Measurements from ENCODE around the gene SCN9A. TPM values are rescaled to one million over a fixed set of nuclear protein-coding genes. Genes with fewer than 3 reads are reported as not detected.

The SCN9A gene
- total RNA-seq, 1 experiment from 2014 or later = 0.07 TPM

DNA sequence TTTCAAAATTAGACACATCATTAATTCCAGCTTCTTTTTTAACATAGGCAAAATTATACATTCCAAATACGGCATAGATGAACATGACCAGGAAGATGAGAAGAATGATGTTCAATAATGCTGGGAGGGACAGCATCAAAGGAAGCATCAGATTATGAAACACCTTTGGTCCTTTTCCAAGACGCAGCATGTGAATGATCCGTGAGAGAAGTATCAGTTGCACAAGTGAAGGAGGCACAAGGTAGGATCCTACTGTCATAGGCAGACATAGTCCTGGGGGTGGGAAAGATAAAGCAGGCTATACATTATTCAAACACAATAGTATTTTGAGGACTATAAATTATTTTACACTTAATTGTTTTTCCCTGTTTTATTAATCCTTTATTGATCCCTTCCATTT is 30.6 kb upstream of the SCN9A start:
- Histone ChIP-seq H3K4me3 (replicated peaks in 1 of 2; ENCODE audit: low read depth in 1 of 2, low read length in 2 of 2) (no peak overlapping the region), H4K20me1 (ENCODE audit: insufficient read depth) (no peaks in the 10 kb centered on the region), H3K4me2 (ENCODE audit: low read length) (no peak overlapping the region), H3K9ac (ENCODE audit: low read length) (no peak overlapping the region), H3K9me2 (ENCODE audit: insufficient read depth) (no peaks in the 10 kb centered on the region), H2AFZ (ENCODE audit: low read depth, low read length, poor library complexity, severe bottlenecking) (no peak overlapping the region), H3K27me3 (ENCODE audit: insufficient read depth, low read length) (peaks cover 25% of the 10 kb centered on the region; the same call in 1 of the 2 replicates), H3K79me2 (ENCODE audit: insufficient read depth, low read length) (no peaks in the 10 kb centered on the region), H3K27ac (ENCODE audit: low read depth, low read length) (no peak overlapping the region), H3K9me3 (ENCODE audit: control insufficient read depth in 1 of 2, insufficient read depth in 1 of 2, low read depth in 1 of 2, low read length in 2 of 2) (no peaks in the 10 kb centered on the region), H3K36me3 (ENCODE audit: control insufficient read depth in 1 of 2, insufficient read depth in 2 of 2, low read length in 2 of 2) (no peaks in the 10 kb centered on the region), H3K4me1 (ENCODE audit: control insufficient read depth in 1 of 2, insufficient read depth in 2 of 2, low read length in 2 of 2) (peaks cover 1 to 7% of the 10 kb centered on the region in 2 experiments; a peak in 2 of 4 replicates)
- RAD21 ChIA-PET (ENCODE audit: low non-redundant PET in 1 of 2, low total read pairs in 2 of 2, uncharacterized antibody in 2 of 2, unreplicated experiment in 2 of 2) = no interaction called here
- CTCF ChIA-PET = no interaction called here
- TF ChIP-seq POLR2A (IDR thresholded peaks at IDR 0.05; ENCODE audit: borderline replicate concordance, extremely low read depth, insufficient read depth, insufficient read length) = no peak
- POLR2A ChIA-PET = no interaction called here
- DNase-seq (ENCODE audit: low read depth, low spot score) (no peak), ATAC-seq (no peak)
- intact Hi-C loops (cut with micrococcal nuclease) = no loop called here
- no TSS peak for BruUV-seq (replicated peaks)

GRCh38 chr2:166405569-166405926 is 29.8 kb upstream of the SCN9A start:
- no peak overlapping the region for H2AFZ ChIP-seq (ENCODE audit: low read depth, low read length, poor library complexity, severe bottlenecking)
- H3K27ac ChIP-seq (ENCODE audit: low read depth, low read length) = no peak overlapping the region
- H3K4me1 ChIP-seq (ENCODE audit: control insufficient read depth in 1 of 2, insufficient read depth in 2 of 2, low read length in 2 of 2) = no peaks in the 10 kb centered on the region
- no peak overlapping the region for H3K4me3 ChIP-seq (replicated peaks in 1 of 2; ENCODE audit: low read depth in 1 of 2, low read length in 2 of 2)
- DNase-seq (ENCODE audit: low read depth, low spot score) (no peak), ATAC-seq (no peak)
- RAD21 ChIA-PET (ENCODE audit: low non-redundant PET in 1 of 2, low total read pairs in 2 of 2, uncharacterized antibody in 2 of 2, unreplicated experiment in 2 of 2) = no interaction called here
- H3K9ac ChIP-seq (ENCODE audit: low read length) = no peak overlapping the region
- H3K36me3 ChIP-seq (ENCODE audit: control insufficient read depth in 1 of 2, insufficient read depth in 2 of 2, low read length in 2 of 2) = no peaks in the 10 kb centered on the region
- no peaks in the 10 kb centered on the region for H3K79me2 ChIP-seq (ENCODE audit: insufficient read depth, low read length)
- H3K9me2 ChIP-seq (ENCODE audit: insufficient read depth) = no peaks in the 10 kb centered on the region
- POLR2A ChIA-PET = no interaction called here
- BruUV-seq (replicated peaks) = no TSS peak
- CTCF ChIA-PET = no interaction called here
- H3K27me3 ChIP-seq (ENCODE audit: insufficient read depth, low read length) = peaks cover 25% of the 10 kb centered on the region; the same call in 1 of the 2 replicates
- intact Hi-C loops (cut with micrococcal nuclease) = no loop called here
- no peak overlapping the region for H3K4me2 ChIP-seq (ENCODE audit: low read length)
- H3K9me3 ChIP-seq (ENCODE audit: control insufficient read depth in 1 of 2, insufficient read depth in 1 of 2, low read depth in 1 of 2, low read length in 2 of 2) = no peaks in the 10 kb centered on the region
- H4K20me1 ChIP-seq (ENCODE audit: insufficient read depth) = no peaks in the 10 kb centered on the region
- TF ChIP-seq SRF (IDR thresholded peaks at IDR 0.05; ENCODE audit: low read depth) = no peak
- TF ChIP-seq EGR1 (IDR thresholded peaks at IDR 0.05; ENCODE audit: low read depth) = no peak
- TF ChIP-seq JUND (IDR thresholded peaks at IDR 0.05) = no peak
- TF ChIP-seq ZFX (IDR thresholded peaks at IDR 0.05) = no peak
- TF ChIP-seq EZH2 (IDR thresholded peaks at IDR 0.05) = no peak
- TF ChIP-seq TCF7L2 (IDR thresholded peaks at IDR 0.05; ENCODE audit: borderline replicate concordance, extremely low read depth, insufficient read depth, insufficient read length) = no peak
- TF ChIP-seq, protein P1, sequence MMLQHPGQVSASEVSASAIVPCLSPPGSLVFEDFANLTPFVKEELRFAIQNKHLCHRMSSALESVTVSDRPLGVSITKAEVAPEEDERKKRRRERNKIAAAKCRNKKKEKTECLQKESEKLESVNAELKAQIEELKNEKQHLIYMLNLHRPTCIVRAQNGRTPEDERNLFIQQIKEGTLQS (IDR thresholded peaks at IDR 0.05) = no peak
- no peak for TF ChIP-seq MAX (IDR thresholded peaks at IDR 0.05)
- no peak for TF ChIP-seq RAD21 (IDR thresholded peaks at IDR 0.05; ENCODE audit: low read depth)
- no peak for TF ChIP-seq POLR2A (IDR thresholded peaks at IDR 0.05; ENCODE audit: borderline replicate concordance, extremely low read depth, insufficient read depth, insufficient read length)
- no peak for TF ChIP-seq CTCF (IDR thresholded peaks at IDR 0.05 in 2 of 3, conservative IDR thresholded peaks at IDR 0.05 in 1 of 3; ENCODE audit: borderline replicate concordance in 1 of 3, insufficient read depth in 1 of 3, low read depth in 2 of 3, low read length in 2 of 3)
- no peak for TF ChIP-seq REST (IDR thresholded peaks at IDR 0.05; ENCODE audit: low read depth)
- TF ChIP-seq EZH2phosphoT487 (IDR thresholded peaks at IDR 0.05; ENCODE audit: borderline replicate concordance) = no peak
- no peak for TF ChIP-seq FOSL1 (IDR thresholded peaks at IDR 0.05; ENCODE audit: low read depth)
